Measurements from ENCODE around the gene ZNF3.

ZNF3 gene

DNA sequence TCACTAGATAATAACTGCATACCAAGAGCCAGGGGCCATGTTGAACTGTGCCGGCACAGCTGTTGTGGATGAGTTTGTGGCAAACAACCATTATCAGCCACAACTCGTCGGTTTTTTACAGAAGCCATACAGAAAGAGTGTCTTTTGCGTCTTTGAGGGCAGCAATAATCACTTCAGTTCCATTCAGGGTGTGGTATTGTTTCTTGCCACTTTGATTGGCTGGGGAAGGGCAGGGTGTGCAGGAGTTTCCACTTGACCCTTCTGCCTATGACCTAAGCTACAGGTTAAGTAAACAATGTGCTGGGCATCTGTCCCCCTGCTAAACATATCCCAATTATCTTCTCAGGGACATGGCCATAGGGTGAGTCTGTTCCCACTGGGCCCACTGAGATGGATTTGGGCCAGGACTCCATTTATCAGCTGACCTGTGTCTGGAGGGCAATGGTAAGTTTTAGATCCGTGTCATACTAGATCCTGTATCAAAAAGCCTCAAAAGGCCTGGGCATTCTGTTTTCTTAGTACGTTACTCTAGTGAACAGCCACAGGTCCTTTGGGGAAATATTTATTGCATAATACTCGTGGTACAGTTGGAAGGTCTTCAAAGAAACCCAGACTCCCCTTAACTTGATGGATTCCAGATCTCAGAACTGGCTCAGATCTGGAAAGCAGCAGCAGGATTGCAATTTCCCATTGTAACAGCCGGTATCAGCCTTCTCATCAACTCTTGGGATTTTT lies 15.9 kb downstream of the ZNF3 start:
- DNase-seq (ENCODE audit: extremely low spot score) = no peak
- ChIA-PET POLR2A (no interaction called here), CTCF (no interaction called here)
- no peak for TF ChIP-seq NFRKB (IDR thresholded peaks at IDR 0.05)
- no peak for TF ChIP-seq ZNF384 (IDR thresholded peaks at IDR 0.05)
- no peak for TF ChIP-seq FOXM1 (IDR thresholded peaks at IDR 0.05; ENCODE audit: borderline replicate concordance)
- no peak for TF ChIP-seq SP1 (IDR thresholded peaks at IDR 0.05)
- TF ChIP-seq FOXK2 (IDR thresholded peaks at IDR 0.05) = no peak
- no peak for TF ChIP-seq ARNT (IDR thresholded peaks at IDR 0.05)
- TF ChIP-seq CTBP1 (IDR thresholded peaks at IDR 0.05; ENCODE audit: borderline replicate concordance) = no peak
- no peak for TF ChIP-seq L3MBTL2 (conservative IDR thresholded peaks at IDR 0.05)
- TF ChIP-seq, protein P1, sequence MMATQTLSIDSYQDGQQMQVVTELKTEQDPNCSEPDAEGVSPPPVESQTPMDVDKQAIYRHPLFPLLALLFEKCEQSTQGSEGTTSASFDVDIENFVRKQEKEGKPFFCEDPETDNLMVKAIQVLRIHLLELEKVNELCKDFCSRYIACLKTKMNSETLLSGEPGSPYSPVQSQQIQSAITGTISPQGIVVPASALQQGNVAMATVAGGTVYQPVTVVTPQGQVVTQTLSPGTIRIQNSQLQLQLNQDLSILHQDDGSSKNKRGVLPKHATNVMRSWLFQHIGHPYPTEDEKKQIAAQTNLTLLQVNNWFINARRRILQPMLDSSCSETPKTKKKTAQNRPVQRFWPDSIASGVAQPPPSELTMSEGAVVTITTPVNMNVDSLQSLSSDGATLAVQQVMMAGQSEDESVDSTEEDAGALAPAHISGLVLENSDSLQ (IDR thresholded peaks at IDR 0.05) = no peak
- TF ChIP-seq FOXA1 (IDR thresholded peaks at IDR 0.05) = no peak
- no peak for TF ChIP-seq HDGF (IDR thresholded peaks at IDR 0.05; ENCODE audit: borderline replicate concordance)
- no peak for TF ChIP-seq TARDBP (IDR thresholded peaks at IDR 0.05)
- no peak for TF ChIP-seq SUZ12 (IDR thresholded peaks at IDR 0.05)
- TF ChIP-seq LEF1 (IDR thresholded peaks at IDR 0.05; ENCODE audit: borderline replicate concordance) = no peak
- no peak for TF ChIP-seq BHLHE40 (IDR thresholded peaks at IDR 0.05; ENCODE audit: borderline replicate concordance)
- no peak for TF ChIP-seq ELF4 (IDR thresholded peaks at IDR 0.05)

DNA sequence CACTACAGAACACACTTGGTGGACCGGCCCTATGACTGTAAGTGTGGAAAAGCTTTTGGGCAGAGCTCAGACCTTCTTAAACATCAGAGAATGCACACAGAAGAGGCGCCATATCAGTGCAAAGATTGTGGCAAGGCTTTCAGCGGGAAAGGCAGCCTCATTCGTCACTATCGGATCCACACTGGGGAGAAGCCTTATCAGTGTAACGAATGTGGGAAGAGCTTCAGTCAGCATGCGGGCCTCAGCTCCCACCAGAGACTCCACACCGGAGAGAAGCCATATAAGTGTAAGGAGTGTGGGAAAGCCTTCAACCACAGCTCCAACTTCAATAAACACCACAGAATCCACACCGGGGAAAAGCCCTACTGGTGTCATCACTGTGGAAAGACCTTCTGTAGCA lies 17.4 kb downstream of the ZNF3 start:
- no peak for DNase-seq (ENCODE audit: extremely low spot score)
- TF ChIP-seq L3MBTL2 (conservative IDR thresholded peaks at IDR 0.05) (no peak), ZNF384 (IDR thresholded peaks at IDR 0.05) (no peak), SUZ12 (IDR thresholded peaks at IDR 0.05) (no peak), FOXM1 (IDR thresholded peaks at IDR 0.05; ENCODE audit: borderline replicate concordance) (no peak), NFRKB (IDR thresholded peaks at IDR 0.05) (no peak), ELF4 (IDR thresholded peaks at IDR 0.05) (no peak), TARDBP (IDR thresholded peaks at IDR 0.05) (no peak), ARNT (IDR thresholded peaks at IDR 0.05) (no peak), FOXK2 (IDR thresholded peaks at IDR 0.05) (no peak), CTBP1 (IDR thresholded peaks at IDR 0.05; ENCODE audit: borderline replicate concordance) (no peak), FOXA1 (IDR thresholded peaks at IDR 0.05) (no peak), BHLHE40 (IDR thresholded peaks at IDR 0.05; ENCODE audit: borderline replicate concordance) (no peak), SP1 (IDR thresholded peaks at IDR 0.05) (no peak), LEF1 (IDR thresholded peaks at IDR 0.05; ENCODE audit: borderline replicate concordance) (no peak), HDGF (IDR thresholded peaks at IDR 0.05; ENCODE audit: borderline replicate concordance) (no peak)
- TF ChIP-seq, protein P1 (IDR thresholded peaks at IDR 0.05) = no peak
- CTCF ChIA-PET = interaction anchor here (0.8 kb wide), 1 partner anchor 70 kb away, joined by 4 read pairs; no protein-coding TSS in a partner anchor
- POLR2A ChIA-PET = interaction anchor here (1.0 to 2.3 kb wide), 4 partner anchors 14 to 62 kb away, joined by 4 to 6 read pairs (median 4); partner anchors contain the start of genes AP4M1, MBLAC1, MCM7 and ZKSCAN1

- CTCF ChIA-PET = interaction anchor here (0.6 kb wide), 1 partner anchor 86 kb away, joined by 11 read pairs; no protein-coding TSS in a partner anchor
Measured at GRCh38 chr7:100063376-100063775, 18.1 kb downstream of the ZNF3 start.

DNA sequence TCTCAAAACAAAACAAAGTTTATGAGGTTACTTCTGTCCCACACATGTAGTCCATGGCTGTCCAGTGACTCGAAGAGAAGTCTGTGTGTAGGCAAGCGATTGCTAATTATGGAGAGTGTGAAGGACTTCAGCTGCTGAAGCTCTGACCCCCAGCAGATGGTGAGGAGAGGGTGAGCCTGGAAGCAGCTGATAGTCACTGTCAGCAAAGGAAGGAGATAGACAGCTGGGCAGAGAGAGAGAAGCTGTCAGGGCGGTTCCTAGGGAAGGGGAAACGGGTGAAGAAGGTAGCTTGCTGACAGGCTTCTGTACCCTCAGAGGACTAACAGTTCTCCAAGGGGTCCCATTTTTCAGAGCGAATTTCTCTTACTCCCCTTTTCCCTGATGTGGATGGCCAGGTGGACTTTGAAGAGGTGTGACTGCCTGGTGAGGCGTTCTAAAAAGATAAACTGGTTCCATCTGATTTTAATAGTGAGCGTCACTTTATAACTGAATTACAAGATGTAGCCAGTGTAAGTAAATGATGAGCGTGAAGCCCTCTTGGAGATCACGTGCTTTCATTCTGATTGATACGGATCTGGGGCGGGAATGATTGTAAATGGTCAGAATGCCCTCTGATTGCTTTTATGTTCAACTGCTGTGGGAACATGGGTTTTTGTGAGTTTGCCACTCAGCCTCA lies 19.9 kb downstream of the ZNF3 start:
- no peak for DNase-seq (ENCODE audit: extremely low spot score)
- no peak for TF ChIP-seq L3MBTL2 (conservative IDR thresholded peaks at IDR 0.05)
- TF ChIP-seq, protein P1 (IDR thresholded peaks at IDR 0.05) = no peak
- TF ChIP-seq FOXA1 (IDR thresholded peaks at IDR 0.05) = no peak
- TF ChIP-seq CTBP1 (IDR thresholded peaks at IDR 0.05; ENCODE audit: borderline replicate concordance) = no peak
- TF ChIP-seq LEF1 (IDR thresholded peaks at IDR 0.05; ENCODE audit: borderline replicate concordance) = no peak
- TF ChIP-seq ELF4 (IDR thresholded peaks at IDR 0.05) = no peak
- no peak for TF ChIP-seq SP1 (IDR thresholded peaks at IDR 0.05)
- no peak for TF ChIP-seq BHLHE40 (IDR thresholded peaks at IDR 0.05; ENCODE audit: borderline replicate concordance)
- TF ChIP-seq HDGF (IDR thresholded peaks at IDR 0.05; ENCODE audit: borderline replicate concordance) = no peak
- TF ChIP-seq ZNF384 (IDR thresholded peaks at IDR 0.05) = no peak
- TF ChIP-seq FOXM1 (IDR thresholded peaks at IDR 0.05; ENCODE audit: borderline replicate concordance) = no peak
- no peak for TF ChIP-seq FOXK2 (IDR thresholded peaks at IDR 0.05)
- TF ChIP-seq NFRKB (IDR thresholded peaks at IDR 0.05) = no peak
- ChIA-PET POLR2A (no interaction called here), CTCF (no interaction called here)

More at GRCh38 chr7:100063376-100063775, 18.1 kb downstream of the ZNF3 start:
- no peak for TF ChIP-seq TARDBP (IDR thresholded peaks at IDR 0.05)
- TF ChIP-seq ELF4 (IDR thresholded peaks at IDR 0.05) = no peak
- TF ChIP-seq ZNF384 (IDR thresholded peaks at IDR 0.05) = no peak
- no peak for TF ChIP-seq ARNT (IDR thresholded peaks at IDR 0.05)
- TF ChIP-seq, protein P1 (IDR thresholded peaks at IDR 0.05) = no peak
- TF ChIP-seq SUZ12 (IDR thresholded peaks at IDR 0.05) = no peak
- TF ChIP-seq FOXK2 (IDR thresholded peaks at IDR 0.05) = no peak
- TF ChIP-seq FOXA1 (IDR thresholded peaks at IDR 0.05) = no peak
- TF ChIP-seq LEF1 (IDR thresholded peaks at IDR 0.05; ENCODE audit: borderline replicate concordance) = no peak
- no peak for TF ChIP-seq FOXM1 (IDR thresholded peaks at IDR 0.05; ENCODE audit: borderline replicate concordance)
- TF ChIP-seq BHLHE40 (IDR thresholded peaks at IDR 0.05; ENCODE audit: borderline replicate concordance) = no peak
- no peak for TF ChIP-seq L3MBTL2 (conservative IDR thresholded peaks at IDR 0.05)
- no peak for TF ChIP-seq CTBP1 (IDR thresholded peaks at IDR 0.05; ENCODE audit: borderline replicate concordance)
- TF ChIP-seq SP1 (IDR thresholded peaks at IDR 0.05) = no peak
- no peak for TF ChIP-seq NFRKB (IDR thresholded peaks at IDR 0.05)
- no peak for TF ChIP-seq HDGF (IDR thresholded peaks at IDR 0.05; ENCODE audit: borderline replicate concordance)
- DNase-seq (ENCODE audit: extremely low spot score) = no peak
- POLR2A ChIA-PET = interaction anchor here (0.8 to 2.3 kb wide), 4 partner anchors 14 to 63 kb away, joined by 3 to 6 read pairs (median 4); partner anchors contain the start of genes AP4M1, MBLAC1, MCM7 and ZKSCAN1
